Suprapubic skin (tissue), 3 donors: Measurements from ENCODE around the gene S100A14.

ENCODE experiments used
- EP300 ChIP-seq: sonication (generic); formaldehyde crosslinking; IDR thresholded peaks from one replicate; pipeline ENCODE4 v1.6.1; 2017; ENCODE audit warnings: antibody characterized with exemption
- POLR2A ChIP-seq, 2 donors: fragments of 450-650 bp; IDR thresholded peaks; one replicate each; pipeline ENCODE4 v1.6.1; 2017; ENCODE audit warnings: antibody characterized with exemption in 2 of 2, mild to moderate bottlenecking in 2 of 2, moderate library complexity in 2 of 2
- TF ChIP-seq, protein P1 (sequence below), 2 donors: fragments of 200-600 bp in 1 of 2; fragments of 450-650 bp in 1 of 2; sonication (generic) in 1 of 2; IDR thresholded peaks; one replicate each; pipeline ENCODE4 v1.5.1; 2016 to 2019; ENCODE audit warnings: antibody characterized with exemption in 2 of 2, mild to moderate bottlenecking in 1 of 2, moderate library complexity in 1 of 2

- TF ChIP-seq, protein P1, sequence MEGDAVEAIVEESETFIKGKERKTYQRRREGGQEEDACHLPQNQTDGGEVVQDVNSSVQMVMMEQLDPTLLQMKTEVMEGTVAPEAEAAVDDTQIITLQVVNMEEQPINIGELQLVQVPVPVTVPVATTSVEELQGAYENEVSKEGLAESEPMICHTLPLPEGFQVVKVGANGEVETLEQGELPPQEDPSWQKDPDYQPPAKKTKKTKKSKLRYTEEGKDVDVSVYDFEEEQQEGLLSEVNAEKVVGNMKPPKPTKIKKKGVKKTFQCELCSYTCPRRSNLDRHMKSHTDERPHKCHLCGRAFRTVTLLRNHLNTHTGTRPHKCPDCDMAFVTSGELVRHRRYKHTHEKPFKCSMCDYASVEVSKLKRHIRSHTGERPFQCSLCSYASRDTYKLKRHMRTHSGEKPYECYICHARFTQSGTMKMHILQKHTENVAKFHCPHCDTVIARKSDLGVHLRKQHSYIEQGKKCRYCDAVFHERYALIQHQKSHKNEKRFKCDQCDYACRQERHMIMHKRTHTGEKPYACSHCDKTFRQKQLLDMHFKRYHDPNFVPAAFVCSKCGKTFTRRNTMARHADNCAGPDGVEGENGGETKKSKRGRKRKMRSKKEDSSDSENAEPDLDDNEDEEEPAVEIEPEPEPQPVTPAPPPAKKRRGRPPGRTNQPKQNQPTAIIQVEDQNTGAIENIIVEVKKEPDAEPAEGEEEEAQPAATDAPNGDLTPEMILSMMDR (IDR thresholded peaks at IDR 0.05), result no peak
- TF ChIP-seq POLR2A (IDR thresholded peaks at IDR 0.05), result no peak
- no peak for TF ChIP-seq EP300
Measured at GRCh38 chr1:153607381-153607780, 8.7 kb downstream of the S100A14 start.
